A549 (cell line): ENCODE data around the gene TXK. TPM values are rescaled to one million over a fixed set of nuclear protein-coding genes. Genes with fewer than 3 reads are reported as not detected.

Experiments used
- ATAC-seq, 2 experiments: fragments of 200-7000 bp in 1 of 2; fragments of >200 bp in 1 of 2; cut with Nextera tagmentation in 1 of 2; cut with Tn5 transposase in 1 of 2; 3 replicates each; pipeline versions ENCODE4 v1.8.0 to v1.9.1; 2018 to 2020; ENCODE audit warnings: mild to moderate bottlenecking in 1 of 2, moderate library complexity in 1 of 2
- CTCF ChIA-PET: fragments of 300-600 bp; sonication (Branson Sonifier 250); formaldehyde crosslinking; extraction: SDS; loops from one replicate; lab custom pipeline; 2021; ENCODE audit warnings: antibody characterized with exemption, inconsistent platforms; lab: Yijun Ruan, JAX
- POLR2A ChIA-PET: fragments of 350-600 bp; formaldehyde crosslinking; extraction: SDS; loops from one replicate; lab custom pipeline; 2021; ENCODE audit warnings: antibody characterized with exemption, inconsistent platforms; lab: Yijun Ruan, JAX
- DNase-seq, 2 experiments: peaks; one replicate each; pipeline versions ENCODE4 v3.0.0 to v3.0.0-alpha.2; 2011 to 2016; ENCODE audit warnings: low read depth in 1 of 2, low spot score in 1 of 2
- FAIRE-seq: peaks from 2 replicates; lab custom pipeline; 2011; peaks lifted over from hg19 to GRCh38; lab: Jason Lieb, UNC
- H3K27ac ChIP-seq, 2 experiments: fragments of >200 bp; sonication (Bioruptor Twin); formaldehyde crosslinking; 3 replicates each; pipeline ENCODE4 v1.5.1; 2016 to 2017
- H3K4me1 ChIP-seq: fragments of >200 bp; sonication (Bioruptor Twin); formaldehyde crosslinking; 3 replicates; pipeline ENCODE4 v1.6.1; 2016
- H3K4me2 ChIP-seq: fragments of >200 bp; sonication (Bioruptor Twin); formaldehyde crosslinking; 3 replicates; pipeline ENCODE4 v1.6.1; 2016
- H3K4me3 ChIP-seq: fragments of >200 bp; sonication (Bioruptor Twin); formaldehyde crosslinking; 3 replicates; pipeline ENCODE4 v1.5.1; 2016
- H3K9me3 ChIP-seq: fragments of >200 bp; sonication (Bioruptor Twin); formaldehyde crosslinking; 3 replicates; pipeline ENCODE4 v1.6.1; 2016
- CHD4 ChIP-seq: fragments of 200-600 bp; sonication (generic); IDR thresholded peaks from 2 replicates; pipeline ENCODE4 v1.6.1; 2016; ENCODE audit warnings: antibody characterized with exemption, mild to moderate bottlenecking, borderline replicate concordance
- EP300 ChIP-seq, 2 experiments: fragments of >200 bp; sonication (Bioruptor Twin); formaldehyde crosslinking; IDR thresholded peaks; 2 replicates in 1 of 2; 3 replicates in 1 of 2; pipeline ENCODE4 v1.6.1; 2016 to 2017
- GATA3 ChIP-seq: IDR thresholded peaks from 2 replicates; pipeline ENCODE4 v1.6.1; 2012; ENCODE audit warnings: borderline replicate concordance
- HEYL ChIP-seq: fragments of 250-450 bp; sonication (Bioruptor Pico); IDR thresholded peaks from 2 replicates; pipeline ENCODE4 v1.8.0; 2021; ENCODE audit warnings: mild to moderate bottlenecking, moderate library complexity
- HOXB13 ChIP-seq: fragments of 250-450 bp; sonication (Bioruptor Pico); IDR thresholded peaks from 2 replicates; pipeline ENCODE4 v1.5.0; 2020; ENCODE audit warnings: low read depth, mild to moderate bottlenecking, moderate library complexity
- RAD21 ChIP-seq, 2 experiments: fragments of >200 bp in 1 of 2; sonication (Bioruptor Twin) in 1 of 2; formaldehyde crosslinking in 1 of 2; IDR thresholded peaks in 1 of 2; conservative IDR thresholded peaks in 1 of 2; 2 replicates in 1 of 2; 3 replicates in 1 of 2; pipeline ENCODE4 v1.6.1; 2012 to 2018; ENCODE audit warnings: inconsistent platforms in 1 of 2
- SMC3 ChIP-seq: fragments of >200 bp; sonication (Bioruptor Twin); formaldehyde crosslinking; IDR thresholded peaks from 3 replicates; pipeline ENCODE4 v1.6.1; 2018; ENCODE audit warnings: inconsistent platforms
- TFCP2L1 ChIP-seq: fragments of 250-450 bp; sonication (Bioruptor Pico); IDR thresholded peaks from 2 replicates; pipeline ENCODE4 v1.5.0; 2021; ENCODE audit warnings: mild to moderate bottlenecking
- ZC3H11A ChIP-seq: fragments of 450-650 bp; IDR thresholded peaks from 2 replicates; pipeline ENCODE4 v1.6.1; 2014; ENCODE audit warnings: antibody characterized with exemption, mild to moderate bottlenecking
- ZSCAN20 ChIP-seq: fragments of 250-450 bp; sonication (Bioruptor Pico); IDR thresholded peaks from 2 replicates; pipeline ENCODE4 v1.8.0; 2022; ENCODE audit warnings: mild to moderate bottlenecking, moderate library complexity
- WGBS: methylation state at CpG from one replicate; pipeline ENCODE4 v1.1.6; 2017; ENCODE audit errors: missing lambda C conversion rate; 5-methylcytosine and 5-hydroxymethylcytosine counted together
- polyA plus RNA-seq, 4 experiments: library from polyadenylated mRNA; depleted of rRNA in 3 of 4; stranded (reverse); fragments of >200 nt; fragmentation: RNase III in 1 of 4; extraction: RNeasy Plus Mini Kit Qiagen cat#74134 plus additional on column Dnase treatment in 1 of 4; gene quantifications; 2 replicates in 3 of 4; 3 replicates in 1 of 4; pipeline ENCODE4 v1.2.3, GENCODE V29; 2011 to 2017
- small RNA-seq, 6 experiments: library from RNA; depleted of rRNA; stranded (forward); fragments of <200 nt; gene quantifications; one replicate each; pipeline ENCODE3, GENCODE V24; 2012
- TF ChIP-seq, protein P1 (sequence below): fragments of 250-450 bp; sonication (Bioruptor Pico); IDR thresholded peaks from 2 replicates; pipeline ENCODE4 v1.5.0; 2021; ENCODE audit warnings: mild to moderate bottlenecking, moderate library complexity, borderline replicate concordance
- TF ChIP-seq, protein P2 (sequence below): fragments of >200 bp; sonication (Bioruptor Twin); formaldehyde crosslinking; IDR thresholded peaks from 2 replicates; pipeline ENCODE4 v1.6.1; 2016
- TF ChIP-seq, protein P3 (sequence below): fragments of >200 bp; sonication (Bioruptor Twin); formaldehyde crosslinking; IDR thresholded peaks from 3 replicates; pipeline ENCODE4 v1.6.1; 2016

TXK gene
- polyA plus RNA-seq, 2 of the 4 experiments (the other 2 are of a cell fraction), result 0.06 to 0.14 TPM

DNA sequence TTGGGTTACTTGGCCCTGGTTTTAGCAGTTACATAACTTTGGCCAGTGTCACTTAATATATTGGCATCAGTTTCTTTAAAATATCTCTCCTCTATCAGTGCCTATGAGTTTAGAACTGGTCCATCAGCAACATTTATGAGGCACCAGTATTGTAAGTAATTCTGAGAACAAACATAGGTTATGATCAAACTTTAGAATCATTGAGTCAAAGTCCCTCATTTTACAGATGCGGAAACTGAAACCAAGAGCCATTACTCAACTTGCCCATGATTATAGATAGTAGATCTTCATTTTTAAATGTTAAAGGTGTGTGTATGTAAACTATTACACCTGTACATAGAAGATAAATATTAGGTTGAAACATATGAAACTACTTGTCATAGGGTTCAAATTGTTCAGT lies 113.0 kb downstream of the TXK start:
- H3K4me3 ChIP-seq, result no peak overlapping the region
- POLR2A ChIA-PET, result no interaction called here
- H3K27ac ChIP-seq, result no peak overlapping the region
- H3K4me2 ChIP-seq, result no peak overlapping the region
- FAIRE-seq (no peak), ATAC-seq (no peak), DNase-seq (no peak)
- CTCF ChIA-PET, result interaction anchor here (2.4 kb wide), 1 partner anchor 13 kb away, joined by 8 read pairs; no protein-coding TSS in a partner anchor
- 36% methylated on average over 1 of the region's 1 CpG for WGBS
- H3K9me3 ChIP-seq, result no peaks in the 10 kb centered on the region
- TF ChIP-seq TFCP2L1 (CRISPR knock-in tag), result no peak
- TF ChIP-seq, protein P1, sequence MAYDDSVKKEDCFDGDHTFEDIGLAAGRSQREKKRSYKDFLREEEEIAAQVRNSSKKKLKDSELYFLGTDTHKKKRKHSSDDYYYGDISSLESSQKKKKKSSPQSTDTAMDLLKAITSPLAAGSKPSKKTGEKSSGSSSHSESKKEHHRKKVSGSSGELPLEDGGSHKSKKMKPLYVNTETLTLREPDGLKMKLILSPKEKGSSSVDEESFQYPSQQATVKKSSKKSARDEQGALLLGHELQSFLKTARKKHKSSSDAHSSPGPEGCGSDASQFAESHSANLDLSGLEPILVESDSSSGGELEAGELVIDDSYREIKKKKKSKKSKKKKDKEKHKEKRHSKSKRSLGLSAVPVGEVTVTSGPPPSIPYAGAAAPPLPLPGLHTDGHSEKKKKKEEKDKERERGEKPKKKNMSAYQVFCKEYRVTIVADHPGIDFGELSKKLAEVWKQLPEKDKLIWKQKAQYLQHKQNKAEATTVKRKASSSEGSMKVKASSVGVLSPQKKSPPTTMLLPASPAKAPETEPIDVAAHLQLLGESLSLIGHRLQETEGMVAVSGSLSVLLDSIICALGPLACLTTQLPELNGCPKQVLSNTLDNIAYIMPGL (CRISPR knock-in tag), result no peak
- TF ChIP-seq HOXB13 (CRISPR knock-in tag), result no peak
- TF ChIP-seq ZSCAN20 (CRISPR knock-in tag), result no peak
- TF ChIP-seq GATA3, result no peak
- TF ChIP-seq HEYL (CRISPR knock-in tag), result no peak
- no peak for TF ChIP-seq SMC3
- no peak for TF ChIP-seq RAD21 (conservative IDR thresholded peaks at IDR 0.05 in 1 of 2, IDR thresholded peaks at IDR 0.05 in 1 of 2)
- TF ChIP-seq, protein P2, sequence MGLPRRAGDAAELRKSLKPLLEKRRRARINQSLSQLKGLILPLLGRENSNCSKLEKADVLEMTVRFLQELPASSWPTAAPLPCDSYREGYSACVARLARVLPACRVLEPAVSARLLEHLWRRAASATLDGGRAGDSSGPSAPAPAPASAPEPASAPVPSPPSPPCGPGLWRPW, result no peak
- no peak for TF ChIP-seq EP300 (IDR thresholded peaks at IDR 0.05)
- no peaks in the 10 kb centered on the region for H3K4me1 ChIP-seq

DNA sequence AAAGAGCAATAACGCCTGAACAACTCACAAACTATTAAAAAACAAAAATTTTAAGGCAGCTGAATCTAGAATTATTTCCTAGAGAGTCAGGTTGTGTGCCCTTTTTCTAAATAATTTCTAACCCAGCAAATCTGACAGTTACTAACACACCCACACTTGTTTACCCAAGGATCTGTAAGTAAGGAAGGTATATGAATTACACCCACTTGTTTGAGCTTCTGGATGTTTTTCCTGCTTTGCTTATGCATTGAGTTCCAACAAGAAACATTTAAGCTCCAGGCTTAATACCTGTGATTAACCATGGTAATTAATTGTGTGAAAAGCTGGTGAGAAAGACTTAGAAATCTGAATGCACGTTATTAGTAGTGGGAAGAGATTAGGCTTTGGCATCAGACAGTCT lies 115.9 kb downstream of the TXK start:
- no peak for TF ChIP-seq ZC3H11A
- TF ChIP-seq RAD21 (conservative IDR thresholded peaks at IDR 0.05 in 1 of 2, IDR thresholded peaks at IDR 0.05 in 1 of 2), result no peak
- FAIRE-seq, result no peak
- no peak overlapping the region for H3K27ac ChIP-seq
- no peaks in the 10 kb centered on the region for H3K9me3 ChIP-seq
- no peak for DNase-seq
- ChIA-PET CTCF (interaction anchor here (1.1 kb wide), 1 partner anchor 27 kb away, joined by 3 read pairs; no protein-coding TSS in a partner anchor), POLR2A (no interaction called here)
- H3K4me1 ChIP-seq, result no peaks in the 10 kb centered on the region
- no peak overlapping the region for H3K4me3 ChIP-seq
- H3K4me2 ChIP-seq, result no peak overlapping the region
- ATAC-seq, result no peak
- 54% methylated on average over 2 of the region's 2 CpGs for WGBS

DNA sequence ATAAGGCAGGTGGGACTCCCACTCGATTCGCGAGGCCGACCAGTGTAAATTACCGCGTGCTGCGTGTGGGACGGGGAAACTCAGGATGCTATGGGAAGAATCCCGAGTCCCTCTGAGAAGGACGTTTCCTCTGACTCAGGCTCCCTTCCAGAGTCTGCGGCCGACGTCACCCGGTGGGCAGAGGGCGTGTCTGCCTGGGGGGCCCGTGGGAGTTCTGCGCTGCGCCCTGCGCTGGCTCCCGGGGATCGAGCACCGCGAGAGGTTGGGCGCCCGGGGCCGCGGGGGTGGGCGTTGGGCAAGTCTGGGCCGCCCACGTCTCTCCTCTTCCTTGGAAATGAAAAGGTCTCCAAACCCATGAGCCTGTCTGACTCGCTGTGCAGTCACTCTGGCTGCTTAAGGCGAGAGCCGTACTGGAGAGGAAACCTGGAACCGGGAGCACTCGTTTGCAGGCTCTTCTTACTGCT lies 116.9 kb downstream of the TXK start:
- no peak for FAIRE-seq
- CTCF ChIA-PET, result no interaction called here

More for the DNA sequence above, 116.9 kb downstream of the TXK start:
- DNase-seq (peak; percentile 20 to 25), ATAC-seq (peak; percentile 65 to 72)
- Histone ChIP-seq H3K4me3 (peak overlapping the region; percentile 74), H3K9me3 (no peaks in the 10 kb centered on the region), H3K4me1 (no peaks in the 10 kb centered on the region), H3K4me2 (peak overlapping the region; percentile 100), H3K27ac (peak overlapping the region; percentile 31 to 79; a peak in 4 of 6 replicates)
- TF ChIP-seq, protein P3, sequence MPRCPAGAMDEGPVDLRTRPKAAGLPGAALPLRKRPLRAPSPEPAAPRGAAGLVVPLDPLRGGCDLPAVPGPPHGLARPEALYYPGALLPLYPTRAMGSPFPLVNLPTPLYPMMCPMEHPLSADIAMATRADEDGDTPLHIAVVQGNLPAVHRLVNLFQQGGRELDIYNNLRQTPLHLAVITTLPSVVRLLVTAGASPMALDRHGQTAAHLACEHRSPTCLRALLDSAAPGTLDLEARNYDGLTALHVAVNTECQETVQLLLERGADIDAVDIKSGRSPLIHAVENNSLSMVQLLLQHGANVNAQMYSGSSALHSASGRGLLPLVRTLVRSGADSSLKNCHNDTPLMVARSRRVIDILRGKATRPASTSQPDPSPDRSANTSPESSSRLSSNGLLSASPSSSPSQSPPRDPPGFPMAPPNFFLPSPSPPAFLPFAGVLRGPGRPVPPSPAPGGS, result no peak
- TF ChIP-seq CHD4, result no peak
- POLR2A ChIA-PET, result no interaction called here
- 10% methylated on average over 13 of the region's 35 CpGs for WGBS

Small RNA genes lying within 50 kb of the gene (small RNA-seq; reads per million reads assigned to genes)
- gene RF00019, result 0 reads per million in 6 experiments
- gene RF00026, result 0 reads per million in 6 experiments
- 0 reads per million in 6 experiments for gene RNU6-838P

Other genes starting within 250 kb of the TXK start
- gene NFXL1, start 219.7 kb downstream of the TXK start, polyA plus RNA-seq (2011; rRNA removed), result 15.7 and 17.0 TPM in 2 replicates
- 7.1 to 8.4 TPM (median 7.1 TPM) in 3 replicates for gene NFXL1, start 219.7 kb downstream of the TXK start, polyA plus RNA-seq (2017; fragmentation: RNase III; extraction: RNeasy Plus Mini Kit Qiagen cat#74134 plus additional on column Dnase treatment)
- not detected in 2 replicates for gene CNGA1, start 117.6 kb downstream of the TXK start, polyA plus RNA-seq (2011; rRNA removed)
- 0.12 TPM in 1 of 3 replicates, not detected in the others for gene CNGA1, start 117.6 kb downstream of the TXK start, polyA plus RNA-seq (2017; fragmentation: RNase III; extraction: RNeasy Plus Mini Kit Qiagen cat#74134 plus additional on column Dnase treatment)
- gene NIPAL1, start 117.5 kb downstream of the TXK start, polyA plus RNA-seq (2011; rRNA removed), result 0.47 and 0.53 TPM in 2 replicates
- gene NIPAL1, start 117.5 kb downstream of the TXK start, polyA plus RNA-seq (2017; fragmentation: RNase III; extraction: RNeasy Plus Mini Kit Qiagen cat#74134 plus additional on column Dnase treatment), result 0.29 to 0.41 TPM (median 0.38 TPM) in 3 replicates
- 1.2 and 1.3 TPM in 2 replicates for gene TEC, start 135.6 kb upstream of the TXK start, polyA plus RNA-seq (2011; rRNA removed)
- 1.4 to 1.9 TPM (median 1.6 TPM) in 3 replicates for gene TEC, start 135.6 kb upstream of the TXK start, polyA plus RNA-seq (2017; fragmentation: RNase III; extraction: RNeasy Plus Mini Kit Qiagen cat#74134 plus additional on column Dnase treatment)
- gene SLAIN2, start 207.3 kb upstream of the TXK start, polyA plus RNA-seq (2011; rRNA removed), result 14.4 and 25.4 TPM in 2 replicates
- gene SLAIN2, start 207.3 kb upstream of the TXK start, polyA plus RNA-seq (2017; fragmentation: RNase III; extraction: RNeasy Plus Mini Kit Qiagen cat#74134 plus additional on column Dnase treatment), result 13.7 to 14.8 TPM (median 14.6 TPM) in 3 replicates